ENCODE measurements around the gene PHF10.
"Not testable (repeated sequence)": the region's sequence is repeated elsewhere in the genome, so short reads cannot be mapped to it uniquely, and the experiment has no call there.

PHF10 gene

DNA sequence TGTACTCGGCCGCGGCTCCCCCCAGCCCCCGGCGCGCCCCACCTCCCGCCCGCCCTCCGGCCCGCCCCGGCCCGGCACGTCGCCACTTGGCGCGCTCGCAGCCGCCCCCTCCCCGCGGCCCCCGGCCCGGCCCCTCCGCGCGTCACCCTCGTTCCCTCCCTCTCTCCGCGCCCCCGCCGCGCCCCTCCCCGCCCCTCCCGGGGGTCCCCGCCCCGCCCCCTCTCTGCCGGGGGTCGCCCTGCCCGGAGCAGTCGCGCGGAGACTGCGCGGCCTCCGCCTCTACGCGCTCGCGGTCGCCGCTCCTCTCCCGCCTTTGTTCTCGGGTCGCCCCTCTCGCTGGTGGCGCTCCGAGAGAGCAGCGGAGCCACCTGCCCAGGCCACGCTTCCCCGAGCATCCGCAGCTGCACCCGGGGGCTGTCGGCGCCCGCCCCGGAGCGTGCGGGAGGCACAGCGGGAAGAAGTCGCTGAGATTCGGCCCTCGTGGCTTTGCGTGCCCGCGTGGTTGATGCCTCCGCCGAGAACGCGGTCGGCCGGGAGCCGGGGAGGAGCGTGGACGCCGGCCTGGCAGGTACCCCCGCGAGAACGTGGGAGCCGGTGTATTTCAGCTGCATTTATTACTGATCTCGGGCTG, at the start of gene PHF10:
PHF10 (minus strand) TSS at position 7 of the 631 bp plus-strand sequence. CDS start 569 bp downstream, outside the sequence.
- H3K27ac ChIP-seq, result peak within 1 kb of the TSS; percentile 95
- TF ChIP-seq, protein P1, sequence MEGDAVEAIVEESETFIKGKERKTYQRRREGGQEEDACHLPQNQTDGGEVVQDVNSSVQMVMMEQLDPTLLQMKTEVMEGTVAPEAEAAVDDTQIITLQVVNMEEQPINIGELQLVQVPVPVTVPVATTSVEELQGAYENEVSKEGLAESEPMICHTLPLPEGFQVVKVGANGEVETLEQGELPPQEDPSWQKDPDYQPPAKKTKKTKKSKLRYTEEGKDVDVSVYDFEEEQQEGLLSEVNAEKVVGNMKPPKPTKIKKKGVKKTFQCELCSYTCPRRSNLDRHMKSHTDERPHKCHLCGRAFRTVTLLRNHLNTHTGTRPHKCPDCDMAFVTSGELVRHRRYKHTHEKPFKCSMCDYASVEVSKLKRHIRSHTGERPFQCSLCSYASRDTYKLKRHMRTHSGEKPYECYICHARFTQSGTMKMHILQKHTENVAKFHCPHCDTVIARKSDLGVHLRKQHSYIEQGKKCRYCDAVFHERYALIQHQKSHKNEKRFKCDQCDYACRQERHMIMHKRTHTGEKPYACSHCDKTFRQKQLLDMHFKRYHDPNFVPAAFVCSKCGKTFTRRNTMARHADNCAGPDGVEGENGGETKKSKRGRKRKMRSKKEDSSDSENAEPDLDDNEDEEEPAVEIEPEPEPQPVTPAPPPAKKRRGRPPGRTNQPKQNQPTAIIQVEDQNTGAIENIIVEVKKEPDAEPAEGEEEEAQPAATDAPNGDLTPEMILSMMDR (conservative IDR thresholded peaks at IDR 0.05), result no peak

DNA sequence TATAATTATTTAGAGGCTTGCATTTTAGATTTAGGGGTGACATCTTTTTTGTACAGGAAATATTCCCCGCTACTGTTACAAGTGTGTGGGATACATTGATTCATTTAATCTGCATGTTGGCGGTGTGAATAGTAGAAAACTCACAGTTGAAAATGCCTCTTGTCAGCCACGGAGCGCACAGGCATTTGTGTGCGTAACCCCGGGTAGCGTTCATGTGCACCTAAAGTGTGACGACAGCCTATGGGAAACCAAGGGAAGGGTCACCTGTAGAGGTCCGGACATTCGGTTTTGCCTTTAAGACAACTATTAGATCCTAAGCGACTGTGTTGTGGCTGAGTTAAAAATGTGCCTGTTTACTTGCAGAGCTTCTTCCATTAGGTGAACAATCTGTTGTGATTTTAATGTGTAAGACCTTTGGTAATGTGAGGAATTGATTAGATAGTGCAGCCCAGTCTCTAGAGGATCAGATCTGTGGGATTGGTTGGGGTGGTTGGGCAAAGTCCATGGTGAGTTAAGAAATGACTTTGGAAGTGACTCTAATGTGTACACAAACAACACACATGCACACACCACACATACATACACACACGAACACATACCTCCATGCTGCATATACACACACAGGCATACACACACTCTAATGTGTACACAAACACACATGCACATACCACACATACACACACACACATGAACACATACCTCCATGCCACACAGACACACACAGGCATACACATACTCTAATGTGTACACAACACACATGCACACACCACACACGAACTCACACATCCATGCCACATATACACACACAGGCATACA, 42.8 kb upstream of the PHF10 start:
- TF ChIP-seq, protein P1 (conservative IDR thresholded peaks at IDR 0.05), result no peak
- no peak overlapping the region for H3K27ac ChIP-seq

DNA sequence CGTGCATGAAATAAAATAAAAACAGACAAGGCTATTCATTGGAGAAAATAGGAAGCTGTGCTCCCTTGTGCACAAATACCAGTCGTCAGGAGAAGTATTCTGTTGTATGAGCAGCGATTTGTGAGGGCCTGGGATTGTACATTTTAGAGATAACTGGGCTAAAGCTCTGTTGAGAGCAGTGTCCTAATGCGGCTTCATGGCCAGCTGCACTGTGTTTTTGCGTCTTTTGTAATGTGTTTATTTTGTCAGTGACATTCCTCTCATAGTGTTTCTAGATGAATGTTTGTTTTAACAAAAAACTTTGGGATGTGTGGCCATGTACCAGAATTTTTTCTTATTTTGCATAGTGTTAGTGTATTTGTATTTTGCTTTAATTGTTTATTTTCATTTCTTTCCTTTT, 41.9 kb upstream of the PHF10 start:
- H3K27ac ChIP-seq, result no peak overlapping the region
- TF ChIP-seq, protein P1 (conservative IDR thresholded peaks at IDR 0.05), result no peak

DNA sequence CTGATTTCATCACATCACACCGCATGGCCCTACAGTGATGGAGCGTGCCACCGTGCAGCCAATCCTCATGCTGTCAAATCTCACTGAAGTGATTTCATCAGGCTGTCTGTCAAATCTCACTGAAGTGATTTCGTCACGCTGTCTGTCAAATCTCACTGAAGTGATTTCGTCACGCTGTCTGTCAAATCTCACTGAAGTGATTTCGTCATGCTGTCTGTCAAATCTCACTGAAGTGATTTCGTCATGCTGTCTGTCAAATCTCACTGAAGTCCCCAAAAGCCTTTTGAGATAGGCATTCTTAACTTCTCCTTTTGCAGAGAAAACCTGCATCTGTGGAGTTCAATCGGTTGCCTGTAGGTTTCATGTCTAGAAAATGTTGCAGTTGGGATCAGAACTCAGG, 41.5 kb upstream of the PHF10 start:
- not testable (repeated sequence) for H3K27ac ChIP-seq

DNA sequence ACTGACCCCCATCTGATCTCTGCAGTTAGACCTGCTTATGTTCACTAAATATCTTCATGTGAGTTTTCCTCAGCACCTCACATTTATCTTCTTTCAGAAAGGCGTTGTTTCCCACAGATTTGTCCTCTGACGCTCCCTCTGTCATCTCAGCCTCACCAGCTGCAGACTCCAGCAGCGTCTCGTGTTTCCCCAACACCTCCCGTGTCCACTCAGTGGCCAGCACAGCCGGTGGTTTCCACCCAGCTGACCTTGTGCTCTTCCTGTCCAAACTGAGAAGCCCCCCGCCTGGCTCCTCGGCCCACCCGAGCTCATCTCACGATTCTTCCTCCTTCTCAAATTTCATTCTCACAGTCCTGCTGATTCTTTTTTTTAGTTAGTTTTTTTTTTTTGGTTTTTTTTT, 39.6 kb upstream of the PHF10 start:
- TF ChIP-seq, protein P1 (conservative IDR thresholded peaks at IDR 0.05), result no peak
- no peak overlapping the region for H3K27ac ChIP-seq

DNA sequence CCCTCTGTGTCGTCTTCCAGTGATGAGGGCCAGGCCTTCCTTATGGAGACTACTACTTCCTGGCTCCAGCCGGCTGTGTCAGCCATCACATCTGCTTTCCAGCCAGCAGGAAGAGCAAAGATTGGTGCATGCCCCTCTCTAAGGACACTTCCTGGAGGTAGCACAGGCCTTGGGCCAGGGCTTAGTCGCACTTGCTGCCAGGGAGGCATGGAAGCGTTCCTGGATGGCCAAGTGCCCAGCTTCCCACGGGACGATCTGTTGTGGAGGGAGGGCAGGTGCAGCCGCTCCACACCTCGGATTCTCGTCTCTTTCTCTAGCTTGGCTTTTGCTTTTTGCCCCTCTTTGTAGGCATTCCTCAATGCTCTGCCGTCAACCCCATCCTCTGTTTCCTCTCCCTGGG, 39.0 kb upstream of the PHF10 start:
- no peak overlapping the region for H3K27ac ChIP-seq
- TF ChIP-seq, protein P1 (conservative IDR thresholded peaks at IDR 0.05), result no peak

DNA sequence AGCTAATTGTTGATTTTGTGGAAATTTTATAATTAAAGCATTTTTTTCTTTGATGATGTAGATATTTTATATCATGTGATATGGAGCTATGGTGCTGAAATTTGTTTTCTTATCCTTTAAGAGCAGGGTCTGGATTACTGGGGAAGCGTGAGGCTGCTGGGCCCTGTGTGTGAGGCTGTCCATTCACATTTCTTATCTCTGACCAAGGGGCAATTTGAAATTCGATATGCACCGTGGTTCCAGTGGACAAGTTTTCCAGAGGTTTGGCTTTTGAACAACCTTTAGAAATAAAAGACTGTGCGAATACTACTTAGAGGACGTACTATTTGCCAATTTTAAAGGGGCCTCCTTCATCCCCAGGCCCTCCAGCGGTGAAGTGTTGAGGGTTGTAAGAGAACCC, 30.9 kb upstream of the PHF10 start:
- H3K27ac ChIP-seq, result no peak overlapping the region

More for the DNA sequence above, 30.9 kb upstream of the PHF10 start:
- TF ChIP-seq, protein P1 (conservative IDR thresholded peaks at IDR 0.05), result no peak
